Suprapubic skin (tissue), 4 donors: ENCODE data around the gene ATF7. TPM values are rescaled to one million over a fixed set of nuclear protein-coding genes. Genes with fewer than 3 reads are reported as not detected.

Source experiments
- DNase-seq, 2 donors: peaks; one replicate each; pipeline ENCODE4 v3.0.0-alpha.2; 2019; ENCODE audit warnings: low spot score in 2 of 2
- H3K27ac ChIP-seq: fragments of 200-600 bp; sonication (generic); one replicate; pipeline ENCODE4 v1.5.1; 2019
- H3K27me3 ChIP-seq: fragments of 200-600 bp; sonication (generic); one replicate; pipeline ENCODE4 v1.5.1; 2019
- H3K36me3 ChIP-seq: fragments of 200-600 bp; sonication (generic); one replicate; pipeline ENCODE4 v1.5.1; 2019
- H3K4me1 ChIP-seq: fragments of 200-600 bp; sonication (generic); one replicate; pipeline ENCODE4 v1.5.1; 2019
- H3K4me3 ChIP-seq: fragments of 200-600 bp; sonication (generic); one replicate; pipeline ENCODE4 v1.5.1; 2019; ENCODE audit warnings: mild to moderate bottlenecking
- H3K9me3 ChIP-seq: fragments of 200-600 bp; sonication (generic); one replicate; pipeline ENCODE4 v1.5.1; 2019
- EP300 ChIP-seq: sonication (generic); formaldehyde crosslinking; IDR thresholded peaks from one replicate; pipeline ENCODE4 v1.6.1; 2017; ENCODE audit warnings: antibody characterized with exemption
- POLR2A ChIP-seq, 2 donors: fragments of 450-650 bp; IDR thresholded peaks; one replicate each; pipeline ENCODE4 v1.6.1; 2017; ENCODE audit warnings: antibody characterized with exemption in 2 of 2, mild to moderate bottlenecking in 2 of 2, moderate library complexity in 2 of 2
- POLR2AphosphoS5 ChIP-seq, 3 donors: sonication (generic); formaldehyde crosslinking; IDR thresholded peaks; one replicate each; pipeline ENCODE4 v1.6.1; 2017; ENCODE audit warnings: antibody characterized with exemption in 3 of 3
- WGBS: methylation state at CpG from one replicate; pipeline ENCODE4 v1.1.5; 2018; 5-methylcytosine and 5-hydroxymethylcytosine counted together
- total RNA-seq, 4 donors: library from RNA; depleted of rRNA; stranded (reverse); fragments of >200 nt; gene quantifications; one replicate each; pipeline ENCODE4 v1.1.0, GENCODE V29; 2016
- TF ChIP-seq, protein P1 (sequence below), 2 donors: fragments of 200-600 bp in 1 of 2; fragments of 450-650 bp in 1 of 2; sonication (generic) in 1 of 2; IDR thresholded peaks; one replicate each; pipeline ENCODE4 v1.5.1; 2016 to 2019; ENCODE audit warnings: antibody characterized with exemption in 2 of 2, mild to moderate bottlenecking in 1 of 2, moderate library complexity in 1 of 2

ATF7 gene
- total RNA-seq, 4 donors from 2014 or later: 26.7 to 60.7 (median 40.5) TPM

- no peak overlapping the region for H3K27ac ChIP-seq
- H3K4me3 ChIP-seq: no peak overlapping the region
- peaks cover 24% of the 10 kb centered on the region for H3K4me1 ChIP-seq
- DNase-seq: no peak
- H3K9me3 ChIP-seq: no peaks in the 10 kb centered on the region
- no peaks in the 10 kb centered on the region for H3K27me3 ChIP-seq
- 83% methylated on average over 9 of the region's 10 CpGs for WGBS
- no peak for TF ChIP-seq EP300
- no peak for TF ChIP-seq POLR2A (IDR thresholded peaks at IDR 0.05)
- TF ChIP-seq, protein P1, sequence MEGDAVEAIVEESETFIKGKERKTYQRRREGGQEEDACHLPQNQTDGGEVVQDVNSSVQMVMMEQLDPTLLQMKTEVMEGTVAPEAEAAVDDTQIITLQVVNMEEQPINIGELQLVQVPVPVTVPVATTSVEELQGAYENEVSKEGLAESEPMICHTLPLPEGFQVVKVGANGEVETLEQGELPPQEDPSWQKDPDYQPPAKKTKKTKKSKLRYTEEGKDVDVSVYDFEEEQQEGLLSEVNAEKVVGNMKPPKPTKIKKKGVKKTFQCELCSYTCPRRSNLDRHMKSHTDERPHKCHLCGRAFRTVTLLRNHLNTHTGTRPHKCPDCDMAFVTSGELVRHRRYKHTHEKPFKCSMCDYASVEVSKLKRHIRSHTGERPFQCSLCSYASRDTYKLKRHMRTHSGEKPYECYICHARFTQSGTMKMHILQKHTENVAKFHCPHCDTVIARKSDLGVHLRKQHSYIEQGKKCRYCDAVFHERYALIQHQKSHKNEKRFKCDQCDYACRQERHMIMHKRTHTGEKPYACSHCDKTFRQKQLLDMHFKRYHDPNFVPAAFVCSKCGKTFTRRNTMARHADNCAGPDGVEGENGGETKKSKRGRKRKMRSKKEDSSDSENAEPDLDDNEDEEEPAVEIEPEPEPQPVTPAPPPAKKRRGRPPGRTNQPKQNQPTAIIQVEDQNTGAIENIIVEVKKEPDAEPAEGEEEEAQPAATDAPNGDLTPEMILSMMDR (IDR thresholded peaks at IDR 0.05): no peak
- TF ChIP-seq POLR2AphosphoS5 (IDR thresholded peaks at IDR 0.05): no peak
- H3K36me3 ChIP-seq: peaks cover 71% of the 10 kb centered on the region
Observed at GRCh38 chr12:53484686-53485575, 141.3 kb downstream of the ATF7 start.

GRCh38 chr12:53483979-53484377 lies 142.2 kb downstream of the ATF7 start:
- DNase-seq: no peak
- Histone ChIP-seq H3K27me3 (no peaks in the 10 kb centered on the region), H3K4me3 (no peak overlapping the region), H3K9me3 (no peaks in the 10 kb centered on the region), H3K4me1 (peaks cover 24% of the 10 kb centered on the region), H3K36me3 (peaks cover 80% of the 10 kb centered on the region), H3K27ac (no peak overlapping the region)
- TF ChIP-seq POLR2A (IDR thresholded peaks at IDR 0.05): no peak
- TF ChIP-seq, protein P1 (IDR thresholded peaks at IDR 0.05): no peak
- TF ChIP-seq POLR2AphosphoS5 (IDR thresholded peaks at IDR 0.05): no peak
- no peak for TF ChIP-seq EP300
- 86% methylated on average over 4 of the region's 4 CpGs for WGBS

DNA sequence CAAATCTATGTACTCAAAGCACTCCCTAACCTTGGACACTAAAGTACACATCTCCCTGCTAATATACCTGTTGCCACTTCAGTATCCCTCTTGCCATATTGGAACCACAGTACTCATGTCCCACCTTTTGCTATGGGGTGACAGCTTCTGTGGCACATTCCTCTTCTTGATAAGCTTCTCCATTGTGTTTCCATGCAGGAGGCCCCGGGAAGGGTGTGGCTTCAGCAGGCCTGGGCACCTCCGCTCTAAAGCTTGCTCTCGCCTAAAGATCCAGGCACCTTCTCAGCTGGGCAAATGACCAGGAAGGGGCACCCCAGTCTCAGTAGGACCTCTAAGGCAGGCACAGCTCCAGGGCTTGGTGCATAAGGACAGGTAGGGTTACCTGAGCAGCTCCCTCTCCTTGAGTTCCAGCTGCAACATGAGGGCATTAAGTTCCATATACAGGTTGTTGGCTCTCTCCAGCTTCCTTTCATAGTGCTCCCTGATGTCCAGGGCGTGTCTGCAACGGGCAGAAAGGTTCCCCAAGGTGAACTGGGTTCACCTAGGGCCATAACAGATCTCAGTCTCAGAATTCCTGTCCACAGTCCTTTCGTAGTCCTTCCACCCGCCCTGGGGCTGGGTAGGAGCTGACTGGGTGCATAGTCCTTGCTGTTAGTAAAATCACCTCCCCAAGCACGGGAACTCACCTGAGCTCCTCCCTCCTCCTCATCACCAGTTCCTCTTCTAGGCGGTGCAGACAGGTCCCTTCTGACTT lies 142.8 kb downstream of the ATF7 start:
- no peaks in the 10 kb centered on the region for H3K9me3 ChIP-seq
- 64% methylated on average over 9 of the region's 9 CpGs for WGBS
- DNase-seq: no peak
- no peak overlapping the region for H3K4me3 ChIP-seq
- peaks cover 24% of the 10 kb centered on the region for H3K4me1 ChIP-seq
- no peak overlapping the region for H3K27ac ChIP-seq
- TF ChIP-seq POLR2A (IDR thresholded peaks at IDR 0.05) (no peak), EP300 (no peak), POLR2AphosphoS5 (IDR thresholded peaks at IDR 0.05) (no peak)
- TF ChIP-seq, protein P1 (IDR thresholded peaks at IDR 0.05): no peak
- H3K36me3 ChIP-seq: peaks cover 85% of the 10 kb centered on the region
- no peaks in the 10 kb centered on the region for H3K27me3 ChIP-seq

GRCh38 chr12:53482626-53483168 lies 143.5 kb downstream of the ATF7 start:
- Histone ChIP-seq H3K27ac (no peak overlapping the region), H3K27me3 (no peaks in the 10 kb centered on the region), H3K9me3 (no peaks in the 10 kb centered on the region), H3K4me1 (peaks cover 24% of the 10 kb centered on the region), H3K4me3 (no peak overlapping the region), H3K36me3 (peaks cover 92% of the 10 kb centered on the region)
- DNase-seq: no peak
- 47% methylated on average over 11 of the region's 18 CpGs for WGBS
- TF ChIP-seq POLR2A (IDR thresholded peaks at IDR 0.05) (no peak), POLR2AphosphoS5 (IDR thresholded peaks at IDR 0.05) (no peak), EP300 (no peak)
- TF ChIP-seq, protein P1 (IDR thresholded peaks at IDR 0.05): no peak
